ENCODE measurements around the gene CNMD. TPM values are rescaled to one million over a fixed set of nuclear protein-coding genes. Genes with fewer than 3 reads are reported as not detected.
"Not testable (repeated sequence)": the region's sequence is repeated elsewhere in the genome, so short reads cannot be mapped to it uniquely, and the experiment has no call there.

Gene CNMD
- total and polyA plus RNA-seq, 3 experiments from 2014 or later, result not detected

DNA sequence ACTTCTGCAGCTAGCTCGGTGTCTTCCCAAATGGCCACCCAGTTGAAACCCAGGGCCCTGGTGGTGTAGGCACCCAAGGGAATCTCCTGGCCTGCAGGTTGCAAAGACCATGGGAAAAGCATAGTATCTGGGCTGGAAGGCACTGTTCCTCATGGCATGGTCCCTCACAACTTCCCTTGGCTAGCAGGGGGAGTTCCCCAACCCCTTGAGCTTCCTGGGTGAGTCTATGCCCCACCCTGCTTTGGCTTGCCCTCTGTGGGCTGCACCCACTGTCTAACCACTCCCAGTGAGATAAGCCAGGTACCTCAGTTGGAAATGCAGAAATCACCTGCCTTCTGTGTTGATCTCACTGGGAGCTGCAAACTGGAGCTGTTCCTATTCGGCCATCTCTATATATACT, 18.3 kb downstream of the CNMD start:
- H3K27me3 ChIP-seq (ENCODE audit: insufficient read depth, low read length, poor library complexity, severe bottlenecking); H3K4me1 Mint-ChIP-seq; H3K36me3 ChIP-seq (ENCODE audit: insufficient read depth, low read length); DNase-seq; H3K4me1 ChIP-seq (ENCODE audit: insufficient read depth, low read length); POLR2A ChIA-PET; H3K4me3 ChIP-seq (ENCODE audit: low read length); H3K9me3 ChIP-seq (ENCODE audit: low read length); H3K27ac ChIP-seq (ENCODE audit: low read depth, low read length); H3K4me3 Mint-ChIP-seq; H3K27ac Mint-ChIP-seq: not testable (repeated sequence)
- Mint-ChIP-seq H3K36me3 (peaks cover 0 to 35% (median 0%) of the 10 kb centered on the region in 3 donors), H3K27me3 (peaks cover 31 to 61% of the 10 kb centered on the region in 2 donors), H3K9me3 (peaks cover 12 to 31% (median 28%) of the 10 kb centered on the region in 5 donors)
- CTCF ChIA-PET, result interaction anchor here (1.7 kb wide), 1 partner anchor 8 kb away, joined by 5 read pairs; no protein-coding TSS in a partner anchor

GRCh38 chr13:52720904-52721303, 18.7 kb downstream of the CNMD start:
- peaks cover 0 to 35% (median 0%) of the 10 kb centered on the region in 3 donors for H3K36me3 Mint-ChIP-seq
- not testable (repeated sequence) for H3K4me3 Mint-ChIP-seq

GRCh38 chr13:52713894-52714293, 25.7 kb downstream of the CNMD start:
- H3K4me1 ChIP-seq (ENCODE audit: insufficient read depth, low read length), result no peaks in the 10 kb centered on the region
- no peaks in the 10 kb centered on the region for H3K36me3 ChIP-seq (ENCODE audit: insufficient read depth, low read length)
- Mint-ChIP-seq H3K36me3 (peaks cover 0 to 20% (median 0%) of the 10 kb centered on the region in 3 donors), H3K4me3 (no peak overlapping the region), H3K4me1 (no peaks in the 10 kb centered on the region), H3K27ac (no peak overlapping the region), H3K9me3 (peaks cover 8 to 23% (median 16%) of the 10 kb centered on the region in 5 donors), H3K27me3 (peaks cover 15 to 28% of the 10 kb centered on the region in 2 donors)
- H3K27me3 ChIP-seq (ENCODE audit: insufficient read depth, low read length, poor library complexity, severe bottlenecking), result no peaks in the 10 kb centered on the region
- CTCF ChIA-PET, result interaction anchor here (1.2 kb wide), 1 partner anchor 8 kb away, joined by 5 read pairs; no protein-coding TSS in a partner anchor
- DNase-seq, result no peak
- no peak overlapping the region for H3K27ac ChIP-seq (ENCODE audit: low read depth, low read length)
- H3K9me3 ChIP-seq (ENCODE audit: low read length), result no peaks in the 10 kb centered on the region
- no peak overlapping the region for H3K4me3 ChIP-seq (ENCODE audit: low read length)
- POLR2A ChIA-PET, result no interaction called here

More at GRCh38 chr13:52720904-52721303, 18.7 kb downstream of the CNMD start:
- POLR2A ChIA-PET; H3K27ac ChIP-seq (ENCODE audit: low read depth, low read length); H3K4me1 ChIP-seq (ENCODE audit: insufficient read depth, low read length); H3K27me3 ChIP-seq (ENCODE audit: insufficient read depth, low read length, poor library complexity, severe bottlenecking); DNase-seq; H3K27ac Mint-ChIP-seq; H3K4me1 Mint-ChIP-seq; H3K4me3 ChIP-seq (ENCODE audit: low read length); H3K36me3 ChIP-seq (ENCODE audit: insufficient read depth, low read length); CTCF ChIA-PET; H3K9me3 ChIP-seq (ENCODE audit: low read length): not testable (repeated sequence)
- Mint-ChIP-seq H3K9me3 (peaks cover 8 to 33% (median 28%) of the 10 kb centered on the region in 5 donors), H3K27me3 (peaks cover 35 to 59% of the 10 kb centered on the region in 2 donors)

GRCh38 chr13:52712385-52712784, 27.2 kb downstream of the CNMD start:
- Mint-ChIP-seq H3K4me3 (no peak overlapping the region), H3K9me3 (peaks cover 0 to 8% (median 6%) of the 10 kb centered on the region in 5 donors), H3K4me1 (no peaks in the 10 kb centered on the region), H3K27me3 (peaks cover 7 to 16% of the 10 kb centered on the region in 2 donors), H3K27ac (no peak overlapping the region), H3K36me3 (peaks cover 0 to 4% (median 0%) of the 10 kb centered on the region in 3 donors)
- Histone ChIP-seq H3K27ac (ENCODE audit: low read depth, low read length) (no peak overlapping the region), H3K9me3 (ENCODE audit: low read length) (no peaks in the 10 kb centered on the region), H3K36me3 (ENCODE audit: insufficient read depth, low read length) (no peaks in the 10 kb centered on the region), H3K4me1 (ENCODE audit: insufficient read depth, low read length) (no peaks in the 10 kb centered on the region), H3K27me3 (ENCODE audit: insufficient read depth, low read length, poor library complexity, severe bottlenecking) (no peaks in the 10 kb centered on the region), H3K4me3 (ENCODE audit: low read length) (no peak overlapping the region)
- ChIA-PET POLR2A (no interaction called here), CTCF (no interaction called here)
- no peak for DNase-seq

DNA sequence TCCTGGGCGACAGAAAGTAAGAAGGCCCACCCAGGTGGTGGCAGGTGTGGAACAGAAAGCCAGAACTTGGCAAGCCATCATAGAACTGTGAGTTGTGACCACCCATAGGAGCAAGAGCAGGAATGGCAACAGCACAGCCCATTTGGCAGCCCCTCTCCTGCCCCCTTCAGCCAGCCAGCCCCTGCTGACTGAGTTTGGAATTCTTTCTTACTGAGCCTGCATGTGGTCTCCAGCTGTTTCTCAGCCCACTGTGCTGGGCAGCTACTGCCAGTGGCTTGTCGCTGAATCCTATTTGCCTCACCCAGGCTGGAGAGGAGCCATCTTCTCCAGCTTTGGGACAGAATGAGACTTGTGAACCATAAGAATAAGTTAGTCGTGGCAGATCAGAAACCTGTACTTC, 28.3 kb downstream of the CNMD start:
- H3K9me3 ChIP-seq (ENCODE audit: low read length), result no peaks in the 10 kb centered on the region
- no peak overlapping the region for H3K27ac ChIP-seq (ENCODE audit: low read depth, low read length)
- no peaks in the 10 kb centered on the region for H3K27me3 ChIP-seq (ENCODE audit: insufficient read depth, low read length, poor library complexity, severe bottlenecking)
- peaks cover 0 to 1% (median 0%) of the 10 kb centered on the region in 5 donors for H3K9me3 Mint-ChIP-seq
- ChIA-PET POLR2A (no interaction called here), CTCF (no interaction called here)
- no peaks in the 10 kb centered on the region for H3K36me3 Mint-ChIP-seq
- no peaks in the 10 kb centered on the region for H3K4me1 ChIP-seq (ENCODE audit: insufficient read depth, low read length)
- H3K4me3 ChIP-seq (ENCODE audit: low read length), result no peak overlapping the region
- no peaks in the 10 kb centered on the region for H3K36me3 ChIP-seq (ENCODE audit: insufficient read depth, low read length)
- H3K27me3 Mint-ChIP-seq, result peaks cover 6 to 7% of the 10 kb centered on the region in 2 donors
- DNase-seq, result no peak
- no peaks in the 10 kb centered on the region for H3K4me1 Mint-ChIP-seq
- no peak overlapping the region for H3K27ac Mint-ChIP-seq
- no peak overlapping the region for H3K4me3 Mint-ChIP-seq

GRCh38 chr13:52708266-52708665, 31.4 kb downstream of the CNMD start:
- CTCF ChIA-PET; H3K27me3 Mint-ChIP-seq; H3K27ac ChIP-seq (ENCODE audit: low read depth, low read length); H3K36me3 Mint-ChIP-seq; POLR2A ChIA-PET; DNase-seq; H3K27ac Mint-ChIP-seq; H3K4me3 ChIP-seq (ENCODE audit: low read length); H3K9me3 Mint-ChIP-seq; H3K27me3 ChIP-seq (ENCODE audit: insufficient read depth, low read length, poor library complexity, severe bottlenecking); H3K36me3 ChIP-seq (ENCODE audit: insufficient read depth, low read length); H3K4me3 Mint-ChIP-seq; H3K4me1 Mint-ChIP-seq; H3K9me3 ChIP-seq (ENCODE audit: low read length); H3K4me1 ChIP-seq (ENCODE audit: insufficient read depth, low read length): not testable (repeated sequence)

DNA sequence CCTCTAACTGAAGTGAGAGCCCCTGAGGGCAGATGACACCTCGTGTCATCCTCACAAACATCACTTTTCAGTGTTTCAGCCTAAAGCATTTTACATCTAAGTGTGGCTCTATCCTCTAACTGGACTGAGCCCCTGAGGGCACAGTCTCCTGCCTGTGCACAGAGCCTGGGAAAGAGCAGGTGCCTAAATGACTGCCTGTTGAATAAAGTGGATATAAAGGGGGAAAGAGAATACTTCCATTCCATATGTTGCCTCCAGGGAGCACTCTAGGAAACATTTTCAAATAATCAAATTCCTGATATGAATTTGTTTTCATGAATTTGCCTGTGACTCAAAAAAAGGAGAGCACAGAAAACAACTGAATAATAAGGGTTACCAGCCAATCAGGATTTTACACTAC, 32.2 kb downstream of the CNMD start:
- no peaks in the 10 kb centered on the region for H3K36me3 ChIP-seq (ENCODE audit: insufficient read depth, low read length)
- no peak overlapping the region for H3K4me3 ChIP-seq (ENCODE audit: low read length)
- Mint-ChIP-seq H3K27me3 (peaks cover 2 to 6% of the 10 kb centered on the region in 2 donors), H3K36me3 (no peaks in the 10 kb centered on the region), H3K4me1 (no peaks in the 10 kb centered on the region), H3K4me3 (no peak overlapping the region), H3K27ac (no peak overlapping the region), H3K9me3 (no peaks in the 10 kb centered on the region)
- no peaks in the 10 kb centered on the region for H3K9me3 ChIP-seq (ENCODE audit: low read length)
- no peaks in the 10 kb centered on the region for H3K4me1 ChIP-seq (ENCODE audit: insufficient read depth, low read length)
- CTCF ChIA-PET, result no interaction called here
- H3K27me3 ChIP-seq (ENCODE audit: insufficient read depth, low read length, poor library complexity, severe bottlenecking), result no peaks in the 10 kb centered on the region
- POLR2A ChIA-PET, result no interaction called here
- H3K27ac ChIP-seq (ENCODE audit: low read depth, low read length), result no peak overlapping the region
- no peak for DNase-seq

GRCh38 chr13:52706081-52706480, 33.5 kb downstream of the CNMD start:
- CTCF ChIA-PET, result no interaction called here
- H3K4me3 ChIP-seq (ENCODE audit: low read length), result no peak overlapping the region
- H3K9me3 ChIP-seq (ENCODE audit: low read length), result no peaks in the 10 kb centered on the region
- no peaks in the 10 kb centered on the region for H3K4me1 ChIP-seq (ENCODE audit: insufficient read depth, low read length)
- Mint-ChIP-seq H3K9me3 (no peaks in the 10 kb centered on the region), H3K4me3 (no peak overlapping the region), H3K27ac (no peak overlapping the region), H3K36me3 (no peaks in the 10 kb centered on the region), H3K4me1 (no peaks in the 10 kb centered on the region), H3K27me3 (peaks cover 2 to 6% of the 10 kb centered on the region in 2 donors)
- H3K27me3 ChIP-seq (ENCODE audit: insufficient read depth, low read length, poor library complexity, severe bottlenecking), result no peaks in the 10 kb centered on the region
- H3K36me3 ChIP-seq (ENCODE audit: insufficient read depth, low read length), result no peaks in the 10 kb centered on the region
- no peak for DNase-seq
- H3K27ac ChIP-seq (ENCODE audit: low read depth, low read length), result no peak overlapping the region
- POLR2A ChIA-PET, result no interaction called here

DNA sequence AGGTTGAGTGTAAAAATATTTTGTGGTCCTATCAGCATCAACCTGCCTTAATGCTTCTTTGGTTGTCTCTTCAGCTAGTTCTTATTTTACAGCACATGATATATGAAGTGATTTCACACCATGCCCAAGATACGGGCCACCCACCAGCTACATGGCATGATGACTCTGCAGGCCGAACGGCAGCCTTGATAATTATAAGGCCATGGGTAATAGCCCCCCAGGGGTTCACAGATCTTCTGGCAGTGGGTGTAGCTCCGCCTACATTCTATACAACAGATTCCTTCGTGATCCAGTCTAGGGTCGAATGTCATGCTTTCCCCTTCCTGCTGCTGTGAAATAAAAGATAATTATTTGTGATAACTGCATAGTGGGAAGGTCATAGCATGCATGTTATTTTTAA, 36.1 kb downstream of the CNMD start:
- peaks cover 0 to 2% of the 10 kb centered on the region in 2 donors for H3K27me3 Mint-ChIP-seq
- DNase-seq, result no peak
- no peak overlapping the region for H3K27ac ChIP-seq (ENCODE audit: low read depth, low read length)
- H3K4me3 ChIP-seq (ENCODE audit: low read length), result no peak overlapping the region
- no peak overlapping the region for H3K27ac Mint-ChIP-seq
- H3K4me1 ChIP-seq (ENCODE audit: insufficient read depth, low read length), result no peaks in the 10 kb centered on the region
- H3K4me3 Mint-ChIP-seq, result no peak overlapping the region
- ChIA-PET CTCF (no interaction called here), POLR2A (no interaction called here)
- no peaks in the 10 kb centered on the region for H3K36me3 ChIP-seq (ENCODE audit: insufficient read depth, low read length)
- no peaks in the 10 kb centered on the region for H3K4me1 Mint-ChIP-seq
- H3K9me3 Mint-ChIP-seq, result no peaks in the 10 kb centered on the region
- no peaks in the 10 kb centered on the region for H3K27me3 ChIP-seq (ENCODE audit: insufficient read depth, low read length, poor library complexity, severe bottlenecking)
- peaks cover 0 to 5% (median 1%) of the 10 kb centered on the region in 3 donors for H3K36me3 Mint-ChIP-seq
- H3K9me3 ChIP-seq (ENCODE audit: low read length), result no peaks in the 10 kb centered on the region
